ENCODE data around the gene TMOD1.

The TMOD1 gene

DNA sequence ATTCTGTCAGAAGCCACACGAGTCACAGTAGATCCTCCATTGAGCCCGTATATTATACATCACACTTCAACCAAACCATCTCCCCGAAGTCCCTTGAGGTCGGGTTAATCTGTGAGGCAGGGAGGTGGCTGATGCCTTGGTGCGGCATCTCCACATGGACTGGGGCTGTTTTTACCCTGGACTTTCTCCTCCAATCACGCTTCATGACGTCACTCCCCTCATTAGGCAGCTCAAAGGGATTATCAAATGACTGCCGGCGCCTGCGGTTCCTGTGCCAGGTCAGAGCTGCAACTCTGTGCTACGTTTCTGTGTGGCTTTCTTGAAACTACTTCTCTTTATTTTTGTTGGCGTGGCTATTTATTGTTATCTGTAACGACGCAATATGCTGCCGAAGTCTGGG lies 53.7 kb downstream of the TMOD1 start:
- Histone ChIP-seq H3K4me1 (ENCODE audit: control insufficient read depth, insufficient read depth, low read length) (peaks cover 5% of the 10 kb centered on the region), H3K4me3 (ENCODE audit: low read depth, low read length) (no peak overlapping the region), H3K9ac (ENCODE audit: low read depth, low read length) (no peak overlapping the region), H3K27me3 (ENCODE audit: control insufficient read depth, insufficient read depth, low read length) (no peaks in the 10 kb centered on the region), H3K36me3 (ENCODE audit: control insufficient read depth, insufficient read depth, low read length) (no peaks in the 10 kb centered on the region), H3K9me3 (ENCODE audit: control insufficient read depth, insufficient read depth, low read length) (no peaks in the 10 kb centered on the region)

DNA sequence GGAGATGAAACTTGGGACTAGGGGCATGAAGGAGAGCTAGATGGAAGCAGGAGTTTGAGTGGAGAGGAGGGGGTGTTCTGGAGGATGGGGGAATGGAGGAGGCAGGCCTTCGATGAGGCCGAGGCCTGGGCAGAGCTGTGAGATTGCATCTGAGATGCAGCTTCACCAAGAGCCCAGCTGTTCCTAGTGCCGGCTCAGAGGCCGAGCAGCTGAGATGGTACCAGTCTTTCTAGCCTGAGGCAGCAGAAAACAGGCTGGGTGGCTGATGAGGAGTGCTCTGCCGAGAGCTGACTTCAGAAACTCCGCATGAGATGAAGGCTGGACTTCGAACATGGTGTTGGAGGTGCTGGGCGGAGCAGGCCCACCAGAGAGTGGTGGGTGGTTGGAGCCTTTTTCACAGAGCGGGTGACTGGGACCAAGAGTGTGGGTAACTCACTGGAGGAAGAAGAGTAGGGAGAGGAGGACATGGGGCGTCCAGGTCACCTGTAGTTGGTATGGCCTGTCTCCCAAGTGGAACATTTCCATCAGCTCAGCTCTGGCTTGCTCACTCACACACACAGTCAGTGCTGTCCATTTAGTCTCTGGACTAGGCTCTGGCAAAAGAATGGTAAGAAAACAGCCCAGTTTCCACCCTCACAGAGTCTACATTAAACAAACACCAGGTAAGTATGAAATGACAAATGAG lies 54.7 kb downstream of the TMOD1 start:
- Histone ChIP-seq H3K4me3 (ENCODE audit: low read depth, low read length) (no peak overlapping the region), H3K36me3 (ENCODE audit: control insufficient read depth, insufficient read depth, low read length) (no peaks in the 10 kb centered on the region), H3K27me3 (ENCODE audit: control insufficient read depth, insufficient read depth, low read length) (no peaks in the 10 kb centered on the region), H3K4me1 (ENCODE audit: control insufficient read depth, insufficient read depth, low read length) (peaks cover 5% of the 10 kb centered on the region), H3K9ac (ENCODE audit: low read depth, low read length) (no peak overlapping the region), H3K9me3 (ENCODE audit: control insufficient read depth, insufficient read depth, low read length) (no peaks in the 10 kb centered on the region)

DNA sequence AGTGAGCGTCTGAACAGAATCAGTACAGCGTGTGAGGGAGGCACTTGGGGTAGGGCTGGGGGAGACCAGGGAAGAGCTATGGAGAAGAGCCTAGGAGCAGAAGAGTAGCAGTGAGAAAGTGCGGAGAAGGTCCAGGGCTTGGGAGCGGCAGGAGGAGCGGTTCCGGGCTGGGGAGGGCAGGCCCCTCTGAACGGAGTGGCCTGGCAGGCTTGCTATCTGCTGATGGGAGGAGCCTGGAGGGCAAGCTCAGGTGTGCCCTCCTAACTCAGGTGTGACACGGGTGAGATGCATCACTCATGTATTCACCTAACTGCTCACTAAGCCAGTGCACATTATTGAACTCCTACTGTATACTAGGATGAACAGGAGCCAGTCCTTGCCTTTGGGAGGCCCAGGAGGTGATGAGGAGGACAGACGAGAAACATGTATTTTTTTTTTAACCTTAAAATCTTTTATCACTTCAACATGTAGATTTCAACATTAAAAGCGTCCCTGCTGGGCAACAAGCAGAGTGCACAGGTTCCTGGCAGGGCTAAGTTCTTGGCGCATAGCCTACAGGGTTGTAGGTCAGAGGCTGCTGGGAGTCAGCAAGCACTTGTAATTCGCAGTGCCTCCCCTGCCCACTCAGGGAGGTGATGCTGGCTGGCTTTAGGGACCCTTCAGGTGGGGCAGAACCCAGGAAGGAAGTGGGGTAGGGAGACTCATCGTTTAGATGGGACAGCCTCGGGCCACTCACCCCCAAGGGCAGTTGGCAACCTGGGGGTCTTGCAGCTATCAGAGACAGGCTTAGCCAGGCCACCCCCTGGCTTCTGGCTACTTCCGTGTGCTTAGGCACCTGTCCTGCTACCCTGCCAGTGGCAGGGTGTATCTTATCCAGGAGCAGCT lies 55.5 kb downstream of the TMOD1 start:
- H3K9ac ChIP-seq (ENCODE audit: low read depth, low read length): no peak overlapping the region
- peaks cover 5% of the 10 kb centered on the region for H3K4me1 ChIP-seq (ENCODE audit: control insufficient read depth, insufficient read depth, low read length)
- H3K36me3 ChIP-seq (ENCODE audit: control insufficient read depth, insufficient read depth, low read length): no peaks in the 10 kb centered on the region
- H3K27me3 ChIP-seq (ENCODE audit: control insufficient read depth, insufficient read depth, low read length): peaks cover 4% of the 10 kb centered on the region
- no peak overlapping the region for H3K4me3 ChIP-seq (ENCODE audit: low read depth, low read length)
- H3K9me3 ChIP-seq (ENCODE audit: control insufficient read depth, insufficient read depth, low read length): no peaks in the 10 kb centered on the region

DNA sequence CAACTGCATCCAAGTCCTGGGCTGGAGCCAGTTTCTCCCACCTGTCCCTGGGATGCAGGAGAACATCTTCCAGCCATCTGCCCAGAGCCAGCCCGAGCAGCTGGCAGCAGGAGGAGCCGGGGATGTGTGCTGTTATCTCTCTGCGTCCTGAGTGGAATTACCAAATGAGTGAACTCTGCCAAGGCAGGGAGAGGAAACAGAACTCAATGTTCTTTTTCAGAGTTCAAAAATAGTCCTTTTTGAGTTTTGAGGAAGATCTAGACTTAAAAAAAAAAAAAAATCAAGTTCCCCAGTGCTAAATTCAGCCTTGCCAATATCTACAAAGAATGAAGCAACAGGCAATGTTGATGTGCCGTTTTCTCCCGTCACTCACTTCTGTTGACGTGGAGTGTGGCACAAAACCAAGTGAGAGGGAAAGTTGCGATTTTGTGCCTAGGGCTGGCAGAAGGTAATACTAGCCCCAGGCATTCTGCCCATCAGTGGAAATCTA lies 56.2 kb downstream of the TMOD1 start:
- H3K4me3 ChIP-seq (ENCODE audit: low read depth, low read length): no peak overlapping the region
- no peak overlapping the region for H3K9ac ChIP-seq (ENCODE audit: low read depth, low read length)
- no peaks in the 10 kb centered on the region for H3K36me3 ChIP-seq (ENCODE audit: control insufficient read depth, insufficient read depth, low read length)
- H3K27me3 ChIP-seq (ENCODE audit: control insufficient read depth, insufficient read depth, low read length): peaks cover 4% of the 10 kb centered on the region
- no peaks in the 10 kb centered on the region for H3K9me3 ChIP-seq (ENCODE audit: control insufficient read depth, insufficient read depth, low read length)
- H3K4me1 ChIP-seq (ENCODE audit: control insufficient read depth, insufficient read depth, low read length): peaks cover 5% of the 10 kb centered on the region

DNA sequence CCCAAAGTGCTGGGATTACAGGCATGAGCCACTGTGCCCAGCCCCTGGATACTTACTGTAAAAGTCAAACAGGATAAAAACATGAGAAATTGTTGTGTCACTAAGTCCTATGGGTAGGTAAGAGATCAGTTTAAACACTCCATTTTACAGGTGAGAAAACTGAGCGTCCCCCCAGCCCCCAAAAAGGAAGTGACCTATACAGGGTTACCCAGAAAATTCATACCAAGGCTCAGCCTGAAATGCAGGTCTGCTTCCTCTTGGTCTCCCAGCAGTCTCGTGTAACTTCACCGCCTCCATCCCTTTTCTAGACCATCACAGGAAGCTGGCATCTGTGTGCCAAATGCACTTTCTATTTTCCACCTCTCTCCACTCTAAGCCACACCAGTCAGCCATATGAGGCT lies 57.2 kb downstream of the TMOD1 start:
- Histone ChIP-seq H3K4me1 (ENCODE audit: control insufficient read depth, insufficient read depth, low read length) (peaks cover 5% of the 10 kb centered on the region), H3K9me3 (ENCODE audit: control insufficient read depth, insufficient read depth, low read length) (no peaks in the 10 kb centered on the region), H3K9ac (ENCODE audit: low read depth, low read length) (no peak overlapping the region), H3K27me3 (ENCODE audit: control insufficient read depth, insufficient read depth, low read length) (peaks cover 4% of the 10 kb centered on the region), H3K4me3 (ENCODE audit: low read depth, low read length) (no peak overlapping the region), H3K36me3 (ENCODE audit: control insufficient read depth, insufficient read depth, low read length) (no peaks in the 10 kb centered on the region)

DNA sequence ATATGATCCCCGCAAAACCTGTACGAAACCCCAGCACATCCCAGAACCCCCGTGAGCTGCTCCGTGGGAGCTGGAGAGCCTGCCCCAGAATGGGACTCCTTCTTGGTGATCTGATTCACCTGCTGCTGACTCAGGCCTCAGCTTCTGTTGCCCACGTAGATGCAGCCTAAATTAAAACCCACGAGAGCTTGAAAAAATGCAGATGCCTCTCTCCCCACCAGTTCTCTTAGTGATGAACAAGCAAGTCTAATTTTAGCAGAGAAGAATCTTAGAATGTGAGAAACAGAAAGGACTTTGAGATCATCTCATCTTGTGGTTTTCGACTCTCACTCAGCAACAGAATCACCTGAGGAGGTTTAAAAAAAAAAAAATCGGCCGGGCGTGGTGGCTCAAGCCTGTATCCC lies 57.6 kb downstream of the TMOD1 start:
- H3K36me3 ChIP-seq (ENCODE audit: control insufficient read depth, insufficient read depth, low read length): no peaks in the 10 kb centered on the region
- H3K4me3 ChIP-seq (ENCODE audit: low read depth, low read length): no peak overlapping the region
- H3K27me3 ChIP-seq (ENCODE audit: control insufficient read depth, insufficient read depth, low read length): peaks cover 4% of the 10 kb centered on the region
- no peak overlapping the region for H3K9ac ChIP-seq (ENCODE audit: low read depth, low read length)
- H3K4me1 ChIP-seq (ENCODE audit: control insufficient read depth, insufficient read depth, low read length): peaks cover 6% of the 10 kb centered on the region
- H3K9me3 ChIP-seq (ENCODE audit: control insufficient read depth, insufficient read depth, low read length): no peaks in the 10 kb centered on the region

DNA sequence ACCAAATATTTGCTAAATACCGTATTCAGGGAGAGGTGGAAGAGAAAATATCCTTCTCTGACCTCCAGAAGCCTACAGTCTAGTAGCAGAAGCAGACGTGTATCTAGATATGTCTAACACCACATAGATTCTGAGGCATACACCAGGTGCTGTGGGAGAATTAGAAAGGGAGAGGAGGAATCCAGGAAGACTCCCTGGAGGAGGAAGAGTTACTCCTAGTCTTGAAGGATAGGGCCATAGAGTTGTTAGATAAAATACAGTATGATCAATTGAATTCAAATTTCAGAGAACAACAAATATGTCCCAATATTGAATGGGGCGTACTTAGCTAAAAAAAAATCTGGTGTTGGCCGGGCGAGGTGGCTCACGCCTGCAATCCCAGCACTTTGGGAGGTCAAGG lies 58.7 kb downstream of the TMOD1 start:
- no peaks in the 10 kb centered on the region for H3K9me3 ChIP-seq (ENCODE audit: control insufficient read depth, insufficient read depth, low read length)
- no peak overlapping the region for H3K4me3 ChIP-seq (ENCODE audit: low read depth, low read length)
- H3K27me3 ChIP-seq (ENCODE audit: control insufficient read depth, insufficient read depth, low read length): peaks cover 4% of the 10 kb centered on the region
- no peak overlapping the region for H3K9ac ChIP-seq (ENCODE audit: low read depth, low read length)
- peaks cover 7% of the 10 kb centered on the region for H3K4me1 ChIP-seq (ENCODE audit: control insufficient read depth, insufficient read depth, low read length)
- no peaks in the 10 kb centered on the region for H3K36me3 ChIP-seq (ENCODE audit: control insufficient read depth, insufficient read depth, low read length)

DNA sequence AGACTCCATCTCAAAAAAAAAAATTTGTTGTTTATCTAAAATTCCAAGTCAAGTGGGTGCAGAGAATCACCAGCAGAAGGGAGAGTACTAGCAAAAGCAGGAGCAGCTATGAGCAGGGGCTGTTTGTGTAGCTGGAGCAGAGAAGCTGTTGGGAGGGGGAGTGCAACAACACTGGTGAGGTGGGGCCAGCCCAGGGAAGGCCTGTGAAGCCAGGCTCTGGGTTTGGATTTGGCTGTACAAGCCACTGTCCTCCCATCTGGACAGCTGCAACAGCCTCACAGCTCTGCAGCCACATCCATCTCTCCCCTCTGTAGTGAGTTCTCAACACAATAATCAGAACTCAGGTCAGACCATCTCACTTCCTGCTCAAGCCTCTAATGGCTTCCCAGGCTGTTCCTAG lies 59.4 kb downstream of the TMOD1 start:
- Histone ChIP-seq H3K4me1 (ENCODE audit: control insufficient read depth, insufficient read depth, low read length) (peaks cover 9% of the 10 kb centered on the region), H3K9me3 (ENCODE audit: control insufficient read depth, insufficient read depth, low read length) (no peaks in the 10 kb centered on the region), H3K27me3 (ENCODE audit: control insufficient read depth, insufficient read depth, low read length) (peaks cover 4% of the 10 kb centered on the region), H3K4me3 (ENCODE audit: low read depth, low read length) (no peak overlapping the region), H3K9ac (ENCODE audit: low read depth, low read length) (no peak overlapping the region), H3K36me3 (ENCODE audit: control insufficient read depth, insufficient read depth, low read length) (no peaks in the 10 kb centered on the region)

DNA sequence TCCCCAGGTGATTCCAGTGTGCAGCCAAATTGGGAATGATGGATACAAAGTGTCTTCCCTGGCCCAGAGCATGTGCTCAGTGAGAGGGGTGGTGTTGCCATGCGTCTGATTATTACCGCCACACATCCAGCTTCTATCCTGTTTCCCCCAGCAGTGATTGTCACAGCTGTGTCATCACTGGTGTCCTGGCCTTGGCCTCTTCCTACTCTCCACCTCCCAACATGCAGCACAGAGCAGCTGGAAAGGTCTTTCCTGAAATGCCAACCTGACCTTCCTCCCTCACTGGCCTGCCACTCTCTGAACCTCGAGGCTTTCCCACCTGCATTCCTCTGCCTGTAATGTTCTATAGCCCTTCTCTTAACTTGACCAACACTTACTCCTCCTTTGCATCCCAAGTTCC lies 60.0 kb downstream of the TMOD1 start:
- peaks cover 9% of the 10 kb centered on the region for H3K4me1 ChIP-seq (ENCODE audit: control insufficient read depth, insufficient read depth, low read length)
- no peak overlapping the region for H3K9ac ChIP-seq (ENCODE audit: low read depth, low read length)
- no peaks in the 10 kb centered on the region for H3K9me3 ChIP-seq (ENCODE audit: control insufficient read depth, insufficient read depth, low read length)
- H3K36me3 ChIP-seq (ENCODE audit: control insufficient read depth, insufficient read depth, low read length): no peaks in the 10 kb centered on the region
- peaks cover 4% of the 10 kb centered on the region for H3K27me3 ChIP-seq (ENCODE audit: control insufficient read depth, insufficient read depth, low read length)
- H3K4me3 ChIP-seq (ENCODE audit: low read depth, low read length): no peak overlapping the region

DNA sequence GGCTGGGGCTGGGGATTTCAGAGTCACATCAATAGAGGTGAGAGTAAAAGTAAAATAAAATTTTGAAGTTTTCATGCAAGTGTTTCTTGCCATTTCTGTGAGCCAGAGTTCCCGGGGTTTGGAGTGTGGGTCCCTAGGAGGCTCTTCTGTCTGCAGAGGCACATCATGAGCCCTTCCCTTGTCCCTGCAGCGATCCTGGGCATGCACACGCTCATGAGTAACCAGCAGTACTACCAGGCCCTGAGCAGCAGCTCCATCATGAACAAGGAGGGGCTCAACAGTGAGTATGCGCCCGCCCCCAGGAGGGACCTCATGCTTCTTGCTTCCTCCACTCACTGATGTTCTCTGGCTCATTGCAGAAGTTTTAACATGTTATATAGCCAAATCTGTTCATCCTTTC lies 61.1 kb downstream of the TMOD1 start:
- Histone ChIP-seq H3K27me3 (ENCODE audit: control insufficient read depth, insufficient read depth, low read length) (peaks cover 4% of the 10 kb centered on the region), H3K4me1 (ENCODE audit: control insufficient read depth, insufficient read depth, low read length) (peaks cover 9% of the 10 kb centered on the region), H3K9ac (ENCODE audit: low read depth, low read length) (no peak overlapping the region)

DNA sequence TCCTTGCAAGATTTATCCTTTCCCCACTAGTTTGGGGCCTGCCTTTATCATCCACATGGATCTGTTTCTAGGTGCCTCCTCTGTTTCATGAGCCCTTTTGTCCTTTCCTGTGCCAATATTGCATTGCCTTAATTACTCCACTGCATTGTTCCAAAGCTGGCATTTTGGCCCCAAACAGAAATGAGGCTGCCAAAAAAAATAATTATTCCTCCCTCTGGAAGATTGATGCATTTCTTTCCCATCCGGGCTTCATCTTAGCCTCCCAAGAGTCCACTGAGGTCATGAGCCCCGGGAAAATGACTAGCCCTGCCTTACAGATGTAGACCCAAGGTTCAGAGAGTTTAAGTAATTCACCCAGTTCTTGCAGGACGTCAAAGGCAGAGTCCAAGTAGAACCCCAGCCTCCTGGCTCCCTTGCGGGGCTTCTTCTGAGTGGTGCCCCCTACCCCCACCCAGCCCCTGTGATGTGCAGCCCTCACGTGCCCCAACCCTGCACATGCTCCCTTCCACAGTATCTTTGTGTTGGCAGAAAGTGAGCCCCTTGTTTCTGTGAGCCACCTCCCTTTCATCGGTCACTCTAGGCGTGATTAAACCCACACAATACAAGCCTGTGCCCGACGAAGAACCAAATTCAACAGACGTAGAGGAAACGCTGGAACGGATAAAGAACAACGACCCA lies 62.1 kb downstream of the TMOD1 start:
- Histone ChIP-seq H3K36me3 (ENCODE audit: control insufficient read depth, insufficient read depth, low read length) (no peaks in the 10 kb centered on the region), H3K4me3 (ENCODE audit: low read depth, low read length) (no peak overlapping the region), H3K4me1 (ENCODE audit: control insufficient read depth, insufficient read depth, low read length) (peaks cover 4% of the 10 kb centered on the region)

More for the DNA sequence above, 61.1 kb downstream of the TMOD1 start:
- no peaks in the 10 kb centered on the region for H3K9me3 ChIP-seq (ENCODE audit: control insufficient read depth, insufficient read depth, low read length)
- H3K4me3 ChIP-seq (ENCODE audit: low read depth, low read length): no peak overlapping the region
- H3K36me3 ChIP-seq (ENCODE audit: control insufficient read depth, insufficient read depth, low read length): no peaks in the 10 kb centered on the region

More for the DNA sequence above, 62.1 kb downstream of the TMOD1 start:
- Histone ChIP-seq H3K27me3 (ENCODE audit: control insufficient read depth, insufficient read depth, low read length) (peaks cover 4% of the 10 kb centered on the region), H3K9me3 (ENCODE audit: control insufficient read depth, insufficient read depth, low read length) (no peaks in the 10 kb centered on the region), H3K9ac (ENCODE audit: low read depth, low read length) (no peak overlapping the region)
